CD4-positive, alpha-beta memory T cell (primary cell): Measurements from ENCODE around the gene POU4F2. TPM values are rescaled to one million over a fixed set of nuclear protein-coding genes. Genes with fewer than 3 reads are reported as not detected.
"Not testable (repeated sequence)": the region's sequence is repeated elsewhere in the genome, so short reads cannot be mapped to it uniquely, and the experiment has no call there.

Experiments
- CTCF ChIA-PET: fragments of 350-600 bp; sonication (Branson Sonifier 250); formaldehyde crosslinking; loops from one replicate; lab custom pipeline; 2021; ENCODE audit warnings: inconsistent platforms; ENCODE audit not compliant: partially characterized antibody; lab: Charles Lee
- POLR2A ChIA-PET: fragments of 350-600 bp; sonication (Branson Sonifier 250); formaldehyde crosslinking; loops from one replicate; lab custom pipeline; 2021; ENCODE audit not compliant: partially characterized antibody; lab: Charles Lee
- DNase-seq, 5 donors: peaks; one replicate each; pipeline versions ENCODE4 v3.0.0 to v3.0.0-alpha.2; 2020 to 2022; ENCODE audit warnings: mixed read lengths in 1 of 5
- H3K27ac ChIP-seq: one replicate; pipeline ENCODE4 v1.7.0; 2013; ENCODE audit warnings: low read depth, low read length
- H3K27me3 ChIP-seq: 2 replicates; pipeline ENCODE4 v1.7.0; 2013; ENCODE audit warnings: mild to moderate bottlenecking, low read length, moderate library complexity; ENCODE audit not compliant: insufficient read depth
- H3K36me3 ChIP-seq: 2 replicates; pipeline ENCODE4 v1.7.0; 2013; ENCODE audit warnings: mild to moderate bottlenecking, low read length, moderate library complexity; ENCODE audit not compliant: insufficient read depth
- H3K4me1 ChIP-seq: 2 replicates; pipeline ENCODE4 v1.7.0; 2013; ENCODE audit warnings: mild to moderate bottlenecking, low read length, moderate library complexity; ENCODE audit not compliant: insufficient read depth
- H3K4me3 ChIP-seq, 2 donors: one replicate each; pipeline ENCODE4 v1.7.0; 2013; ENCODE audit warnings: low read length in 2 of 2, mild to moderate bottlenecking in 1 of 2
- H3K9me3 ChIP-seq, 2 donors: one replicate each; pipeline ENCODE4 v1.7.0; 2013; ENCODE audit warnings: low read length in 2 of 2, control low read depth in 1 of 2; ENCODE audit not compliant: control insufficient read depth in 1 of 2
- H3K27ac Mint-ChIP-seq, 7 donors: one replicate each; pipeline ENCODE4 v1.8.0; 2020 to 2021; ENCODE audit warnings: mixed read lengths in 7 of 7, mild to moderate bottlenecking in 6 of 7, inconsistent platforms in 3 of 7, moderate library complexity in 3 of 7
- H3K27me3 Mint-ChIP-seq, 2 donors: one replicate each; pipeline ENCODE4 v1.8.0; 2020 to 2021; ENCODE audit warnings: mixed read lengths in 2 of 2
- H3K36me3 Mint-ChIP-seq, 2 donors: one replicate each; pipeline ENCODE4 v1.8.0; 2020 to 2021; ENCODE audit warnings: mixed read lengths in 2 of 2, inconsistent platforms in 1 of 2, mild to moderate bottlenecking in 1 of 2
- H3K4me1 Mint-ChIP-seq, 4 donors: one replicate each; pipeline ENCODE4 v1.8.0; 2020 to 2021; ENCODE audit warnings: mixed read lengths in 4 of 4, mild to moderate bottlenecking in 1 of 4
- H3K4me3 Mint-ChIP-seq, 8 donors: one replicate each; pipeline ENCODE4 v1.8.0; 2020 to 2021; ENCODE audit warnings: mixed read lengths in 8 of 8, mild to moderate bottlenecking in 7 of 8, moderate library complexity in 6 of 8, inconsistent platforms in 3 of 8
- H3K9me3 Mint-ChIP-seq, 8 donors: one replicate each; pipeline ENCODE4 v1.8.0; 2020 to 2021; ENCODE audit warnings: mixed read lengths in 8 of 8, mild to moderate bottlenecking in 5 of 8, inconsistent platforms in 3 of 8, moderate library complexity in 1 of 8
- intact Hi-C: fragments of 100-400 bp; cut with micrococcal nuclease; formaldehyde crosslinking; loops from one replicate; pipeline ENCODE4 v1.15.1; 2023
- polyA plus RNA-seq, 2 donors: library from polyadenylated mRNA; unstranded; fragments of 300-500 nt; fragmentation: Illumina TruSeq; gene quantifications; one replicate each; pipeline ENCODE4 v1.2.3, GENCODE V29; 2021
- total RNA-seq, 2 experiments: library from RNA; stranded (reverse); gene quantifications; one replicate each; pipeline ENCODE4 v1.2.3, GENCODE V29; 2021

Gene POU4F2
- total and polyA plus RNA-seq, 4 experiments from 2014 or later = not detected

- intact Hi-C loops = no loop called here
- no peaks in the 10 kb centered on the region for H3K9me3 ChIP-seq
- ChIA-PET CTCF (no interaction called here), POLR2A (no interaction called here)
- DNase-seq = no peak
- no peak overlapping the region for H3K27ac ChIP-seq
- H3K27me3 ChIP-seq = peaks cover 16% of the 10 kb centered on the region
- Mint-ChIP-seq H3K4me3 (peak overlapping the region; percentile 42 to 91 (median 80)), H3K9me3 (peaks cover 0 to 8% (median under 1%) of the 10 kb centered on the region in 8 donors), H3K27ac (peak overlapping the region in 1 of 7 donors; percentile 62), H3K36me3 (peaks cover 0 to 4% of the 10 kb centered on the region in 2 donors), H3K27me3 (peaks cover 35 to 62% of the 10 kb centered on the region in 2 donors), H3K4me1 (peaks cover 7 to 16% (median 13%) of the 10 kb centered on the region in 4 donors)
- no peaks in the 10 kb centered on the region for H3K36me3 ChIP-seq
- H3K4me1 ChIP-seq = peaks cover 8% of the 10 kb centered on the region
- no peak overlapping the region for H3K4me3 ChIP-seq
Observed at GRCh38 chr4:146654687-146655520, 16.2 kb downstream of the POU4F2 start.

- peak overlapping the region in 6 of 8 donors; percentile 50 to 68 (median 63) for H3K4me3 Mint-ChIP-seq
- no peak overlapping the region for H3K27ac Mint-ChIP-seq
- H3K27me3 Mint-ChIP-seq = peaks cover 35 to 61% of the 10 kb centered on the region in 2 donors
- Histone ChIP-seq H3K27ac (no peak overlapping the region), H3K9me3 (no peaks in the 10 kb centered on the region), H3K4me1 (peaks cover 8% of the 10 kb centered on the region), H3K36me3 (no peaks in the 10 kb centered on the region), H3K4me3 (no peak overlapping the region), H3K27me3 (peaks cover 16% of the 10 kb centered on the region)
- peaks cover 0 to 8% (median 2%) of the 10 kb centered on the region in 8 donors for H3K9me3 Mint-ChIP-seq
- CTCF ChIA-PET = no interaction called here
- DNase-seq = no peak
- POLR2A ChIA-PET = no interaction called here
- intact Hi-C loops = no loop called here
- peaks cover 0 to 4% of the 10 kb centered on the region in 2 donors for H3K36me3 Mint-ChIP-seq
- peaks cover 7 to 15% (median 13%) of the 10 kb centered on the region in 4 donors for H3K4me1 Mint-ChIP-seq
Observed at GRCh38 chr4:146655521-146655856, 16.8 kb downstream of the POU4F2 start.

- H3K27ac ChIP-seq = no peak overlapping the region
- CTCF ChIA-PET = no interaction called here
- no peak overlapping the region for H3K4me3 ChIP-seq
- Mint-ChIP-seq H3K4me3 (no peak overlapping the region), H3K9me3 (peaks cover 0 to 7% (median 5%) of the 10 kb centered on the region in 8 donors), H3K27me3 (peaks cover 8 to 19% of the 10 kb centered on the region in 2 donors), H3K36me3 (peaks cover 0 to 3% of the 10 kb centered on the region in 2 donors), H3K4me1 (no peaks in the 10 kb centered on the region), H3K27ac (no peak overlapping the region)
- H3K9me3 ChIP-seq = no peaks in the 10 kb centered on the region
- H3K27me3 ChIP-seq = peaks cover 6% of the 10 kb centered on the region
- DNase-seq = no peak
- intact Hi-C loops = no loop called here
- POLR2A ChIA-PET = no interaction called here
- no peaks in the 10 kb centered on the region for H3K4me1 ChIP-seq
- no peaks in the 10 kb centered on the region for H3K36me3 ChIP-seq
Observed at GRCh38 chr4:146661367-146661766, 22.7 kb downstream of the POU4F2 start.

GRCh38 chr4:146663968-146664311 lies 25.2 kb downstream of the POU4F2 start:
- intact Hi-C loops, H3K27ac Mint-ChIP-seq: not testable (repeated sequence)

GRCh38 chr4:146674829-146675570 lies 36.3 kb downstream of the POU4F2 start:
- H3K27me3 ChIP-seq = no peaks in the 10 kb centered on the region
- CTCF ChIA-PET = no interaction called here
- no peak overlapping the region for H3K4me3 ChIP-seq
- H3K4me1 ChIP-seq = no peaks in the 10 kb centered on the region
- H3K27ac ChIP-seq = no peak overlapping the region
- peaks cover 1 to 2% of the 10 kb centered on the region in 2 donors for H3K27me3 Mint-ChIP-seq
- H3K9me3 Mint-ChIP-seq = peaks cover 0 to 11% (median 3%) of the 10 kb centered on the region in 8 donors
- no peak overlapping the region for H3K27ac Mint-ChIP-seq
- DNase-seq = no peak
- POLR2A ChIA-PET = no interaction called here
- intact Hi-C loops = no loop called here
- no peaks in the 10 kb centered on the region for H3K36me3 ChIP-seq
- H3K4me1 Mint-ChIP-seq = no peaks in the 10 kb centered on the region
- no peaks in the 10 kb centered on the region for H3K9me3 ChIP-seq
- no peaks in the 10 kb centered on the region for H3K36me3 Mint-ChIP-seq
- H3K4me3 Mint-ChIP-seq = no peak overlapping the region

More at GRCh38 chr4:146663968-146664311, 25.2 kb downstream of the POU4F2 start:
- H3K4me1 ChIP-seq, DNase-seq, POLR2A ChIA-PET, H3K36me3 Mint-ChIP-seq, H3K9me3 Mint-ChIP-seq, H3K9me3 ChIP-seq, H3K4me3 ChIP-seq, H3K27me3 Mint-ChIP-seq, H3K36me3 ChIP-seq, CTCF ChIA-PET, H3K4me1 Mint-ChIP-seq, H3K27ac ChIP-seq, H3K4me3 Mint-ChIP-seq, H3K27me3 ChIP-seq: not testable (repeated sequence)

Other genes with a start within 250 kb of the POU4F2 start
- 10 to 100 TPM; 11.0 to 17.7 TPM for gene SLC10A7, start 117.0 kb upstream of the POU4F2 start, total RNA-seq
- 1 to 10 TPM; 9.0 to 9.2 TPM for gene SLC10A7, start 117.0 kb upstream of the POU4F2 start, polyA plus RNA-seq